GM12878 (cell line): ENCODE measurements around the gene MAT1A. TPM values are rescaled to one million over a fixed set of nuclear protein-coding genes. Genes with fewer than 3 reads are reported as not detected.

Experiments
- BHLHE40 ChIP-seq, 2 experiments: fragments of 450-650 bp in 1 of 2; IDR thresholded peaks; 2 replicates each; pipeline ENCODE4 v1.6.1; 2011 to 2017; ENCODE audit warnings: low read depth in 2 of 2, borderline replicate concordance in 1 of 2, improper control_type of control experiment in 1 of 2, low read length in 1 of 2, mild to moderate bottlenecking in 1 of 2
- CUX1 ChIP-seq: IDR thresholded peaks from 2 replicates; pipeline ENCODE4 v1.6.1; 2012; ENCODE audit warnings: improper control_type of control experiment, low read depth, low read length; ENCODE audit not compliant: insufficient replicate concordance
- HDGF ChIP-seq: fragments of 450-650 bp; IDR thresholded peaks from 2 replicates; pipeline ENCODE4 v1.6.1; 2016; ENCODE audit warnings: antibody characterized with exemption
- MTA2 ChIP-seq: fragments of 450-650 bp; IDR thresholded peaks from 2 replicates; pipeline ENCODE4 v1.6.1; 2016; ENCODE audit warnings: low read depth, mild to moderate bottlenecking, moderate library complexity
- MYC ChIP-seq: IDR thresholded peaks from 2 replicates; pipeline ENCODE4 v1.6.1; 2011; ENCODE audit warnings: mild to moderate bottlenecking, low read length, moderate library complexity, inconsistent platforms; ENCODE audit not compliant: insufficient read depth, insufficient replicate concordance, insufficient read length, severe bottlenecking
- NFIC ChIP-seq: IDR thresholded peaks from 2 replicates; pipeline ENCODE4 v1.6.1; 2012; ENCODE audit warnings: low read depth, mild to moderate bottlenecking, inconsistent platforms, low read length, moderate library complexity
- NFYA ChIP-seq: IDR thresholded peaks from 2 replicates; pipeline ENCODE4 v1.6.1; 2011; ENCODE audit warnings: low read depth, mild to moderate bottlenecking, low read length, improper control_type of control experiment, borderline replicate concordance
- NFYB ChIP-seq: IDR thresholded peaks from 2 replicates; pipeline ENCODE4 v1.6.1; 2011; ENCODE audit warnings: low read depth, mild to moderate bottlenecking, low read length, improper control_type of control experiment, moderate library complexity; ENCODE audit not compliant: insufficient read depth
- NKRF ChIP-seq: fragments of 450-650 bp; conservative IDR thresholded peaks from 2 replicates; pipeline ENCODE4 v1.6.1; 2017; ENCODE audit warnings: mild to moderate bottlenecking, moderate library complexity
- SIN3A ChIP-seq: IDR thresholded peaks from 2 replicates; pipeline ENCODE4 v1.6.1; 2012; ENCODE audit warnings: low read depth, low read length, improper control_type of control experiment
- SP1 ChIP-seq: IDR thresholded peaks from one replicate; pipeline ENCODE4 v1.6.1; 2011; ENCODE audit warnings: low read depth, low read length
- TARDBP ChIP-seq: IDR thresholded peaks from 2 replicates; pipeline ENCODE4 v1.6.1; 2016; ENCODE audit warnings: borderline replicate concordance
- polyA plus RNA-seq, 11 experiments: library from polyadenylated mRNA; depleted of rRNA in 4 of 11; unstranded in 6 of 11; stranded (reverse) in 5 of 11; fragments of >200 nt; fragmentation: Nextera tagmentation in 4 of 11; fragmentation: Illumina TruSeq in 1 of 11; extraction: Ambion mirVana in 4 of 11; extraction: Trizol in 1 of 11; gene quantifications; 1 replicate in 1 of 11; 2 replicates in 10 of 11; pipeline versions ENCODE4 v1.2.1 to v1.2.3, GENCODE V29; 2011 to 2016; ENCODE audit warnings: inconsistent platforms in 2 of 11, missing spikeins in 2 of 11, low read depth in 1 of 11
- total RNA-seq, 4 experiments: library from RNA; depleted of rRNA in 3 of 4; stranded (reverse); fragments of >200 nt in 3 of 4; fragmentation: Illumina TruSeq in 1 of 4; extraction: Trizol in 1 of 4; gene quantifications; 2 replicates each; pipeline versions ENCODE4 v1.2.1 to v1.2.3, GENCODE V29; 2013 to 2021

MAT1A gene
- total and polyA plus RNA-seq, 10 of the 15 experiments (the other 5 are each of a cell fraction or from before 2014, with no cell fraction given): 0.23 TPM; not detected in 9

- TF ChIP-seq NKRF (no peak), NFIC (no peak), HDGF (no peak), MTA2 (no peak), SIN3A (no peak), NFYA (no peak), NFYB (no peak), BHLHE40 (IDR thresholded peaks at IDR 0.05; ENCODE audit: borderline replicate concordance in 1 of 2, low read depth in 2 of 2, low read length in 1 of 2) (no peak), CUX1 (no peak), TARDBP (no peak), MYC (no peak), SP1 (no peak)
Observed at GRCh38 chr10:80323311-80323710, 33.9 kb upstream of the MAT1A start (continued).
